ENCODE data around the gene OR6J1.
"Not testable (repeated sequence)": the region's sequence is repeated elsewhere in the genome, so short reads cannot be mapped to it uniquely, and the experiment has no call there.

OR6J1 gene

DNA sequence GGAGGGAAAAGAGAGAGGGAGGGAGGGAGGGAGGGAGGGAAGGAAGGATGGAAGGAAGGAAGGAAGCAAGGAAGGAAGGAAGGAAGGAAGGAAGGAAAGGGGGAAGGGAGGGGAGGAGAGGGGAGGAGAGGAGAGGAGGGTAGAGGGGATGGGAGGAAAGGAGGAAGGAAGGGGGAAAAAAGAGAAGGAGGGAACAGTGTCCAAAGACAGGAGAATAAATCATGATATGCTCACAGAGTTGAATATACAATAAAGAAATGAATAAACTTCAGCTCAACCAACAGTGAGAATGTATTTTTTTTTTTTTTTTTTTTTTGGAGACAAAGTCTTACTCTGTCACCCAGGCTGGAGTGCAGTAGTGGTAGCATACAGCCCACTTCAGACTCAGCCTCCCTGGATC, 4.0 kb downstream of the OR6J1 start:
- H3K9ac ChIP-seq (ENCODE audit: low read length): no peak overlapping the region
- H3K9me3 ChIP-seq (ENCODE audit: control insufficient read depth, low read length): no peaks in the 10 kb centered on the region
- H3K4me1 ChIP-seq (ENCODE audit: control insufficient read depth, insufficient read depth, low read depth, low read length): no peaks in the 10 kb centered on the region
- H3K4ac ChIP-seq (ENCODE audit: low read depth in 1 of 2, low read length in 2 of 2): no peak overlapping the region
- H3K23ac ChIP-seq (ENCODE audit: low read length in 2 of 2): no peak overlapping the region
- no peak overlapping the region for H3K4me2 ChIP-seq (ENCODE audit: low read length, poor library complexity, severe bottlenecking)
- H4K8ac ChIP-seq (ENCODE audit: low read length): no peak overlapping the region
- no peak overlapping the region for H2BK15ac ChIP-seq (ENCODE audit: low read depth, poor library complexity, severe bottlenecking)
- no peak overlapping the region for H2AK5ac ChIP-seq (ENCODE audit: low read length, severe bottlenecking)
- H2BK5ac ChIP-seq (ENCODE audit: low read depth, low read length, poor library complexity, severe bottlenecking): no peak overlapping the region
- H3K27ac ChIP-seq (ENCODE audit: low read length, poor library complexity, severe bottlenecking): no peak overlapping the region
- H2AFZ ChIP-seq (ENCODE audit: low read depth, low read length): no peak overlapping the region
- no peaks in the 10 kb centered on the region for H3K79me1 ChIP-seq (replicated peaks; ENCODE audit: low read length, poor library complexity, severe bottlenecking)
- H2BK120ac ChIP-seq (ENCODE audit: low read depth, low read length): no peak overlapping the region
- peaks cover 0 to 6% of the 10 kb centered on the region in 2 experiments for H3K27me3 ChIP-seq (ENCODE audit: control insufficient read depth in 1 of 2, insufficient read depth in 1 of 2, low read length in 2 of 2)
- H2BK12ac ChIP-seq (ENCODE audit: low read length in 2 of 2): no peak overlapping the region
- H3K18ac ChIP-seq (ENCODE audit: low read depth in 1 of 2, low read length in 2 of 2): no peak overlapping the region
- DNase-seq: no peak
- no peaks in the 10 kb centered on the region for H3K36me3 ChIP-seq (ENCODE audit: control insufficient read depth in 1 of 2, insufficient read depth in 2 of 2, low read depth in 1 of 2, low read length in 2 of 2)
- H3K14ac ChIP-seq (ENCODE audit: low read length in 2 of 2): no peak overlapping the region
- H4K91ac ChIP-seq (ENCODE audit: low read length): no peak overlapping the region
- no peak overlapping the region for H3K4me3 ChIP-seq (ENCODE audit: insufficient read depth in 1 of 2, low read depth in 1 of 2, low read length in 2 of 2)

DNA sequence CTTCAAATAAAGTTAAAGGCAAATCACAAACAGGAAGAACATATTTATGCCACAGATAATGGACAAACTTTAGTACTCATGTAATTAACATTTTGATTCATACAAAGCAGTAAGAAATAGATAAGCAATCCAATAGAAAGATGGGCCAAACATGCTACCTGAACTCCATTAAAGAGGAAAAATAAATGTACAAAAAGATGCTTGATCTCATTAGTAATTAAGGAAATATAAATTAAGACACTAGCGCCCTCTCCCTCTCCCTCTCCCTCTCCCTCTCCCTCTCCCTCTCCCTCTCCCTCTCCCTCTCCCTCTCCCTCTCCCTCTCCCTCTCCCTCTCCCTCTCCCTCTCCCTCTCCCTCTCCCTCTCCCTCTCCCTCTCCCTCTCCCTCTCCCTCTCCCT, 8.2 kb downstream of the OR6J1 start:
- H2BK12ac ChIP-seq (ENCODE audit: low read length in 2 of 2); H3K4me2 ChIP-seq (ENCODE audit: low read length, poor library complexity, severe bottlenecking); H3K9me3 ChIP-seq (ENCODE audit: control insufficient read depth, low read length); H2AFZ ChIP-seq (ENCODE audit: low read depth, low read length); H3K79me1 ChIP-seq (replicated peaks; ENCODE audit: low read length, poor library complexity, severe bottlenecking); H4K91ac ChIP-seq (ENCODE audit: low read length); DNase-seq; H3K18ac ChIP-seq (ENCODE audit: low read depth in 1 of 2, low read length in 2 of 2); H3K27ac ChIP-seq (ENCODE audit: low read length, poor library complexity, severe bottlenecking); H3K4ac ChIP-seq (ENCODE audit: low read depth in 1 of 2, low read length in 2 of 2); H2BK15ac ChIP-seq (ENCODE audit: low read depth, poor library complexity, severe bottlenecking); H4K8ac ChIP-seq (ENCODE audit: low read length); H2BK120ac ChIP-seq (ENCODE audit: low read depth, low read length); H3K4me1 ChIP-seq (ENCODE audit: control insufficient read depth, insufficient read depth, low read depth, low read length); H3K27me3 ChIP-seq (ENCODE audit: control insufficient read depth in 1 of 2, insufficient read depth in 1 of 2, low read length in 2 of 2); H3K36me3 ChIP-seq (ENCODE audit: control insufficient read depth in 1 of 2, insufficient read depth in 2 of 2, low read depth in 1 of 2, low read length in 2 of 2); H2BK5ac ChIP-seq (ENCODE audit: low read depth, low read length, poor library complexity, severe bottlenecking); H3K9ac ChIP-seq (ENCODE audit: low read length); H2AK5ac ChIP-seq (ENCODE audit: low read length, severe bottlenecking); H3K4me3 ChIP-seq (ENCODE audit: insufficient read depth in 1 of 2, low read depth in 1 of 2, low read length in 2 of 2); H3K14ac ChIP-seq (ENCODE audit: low read length in 2 of 2); H3K23ac ChIP-seq (ENCODE audit: low read length in 2 of 2): not testable (repeated sequence)
- no CpG with 5 or more reads among the region's 1 CpG for WGBS

DNA sequence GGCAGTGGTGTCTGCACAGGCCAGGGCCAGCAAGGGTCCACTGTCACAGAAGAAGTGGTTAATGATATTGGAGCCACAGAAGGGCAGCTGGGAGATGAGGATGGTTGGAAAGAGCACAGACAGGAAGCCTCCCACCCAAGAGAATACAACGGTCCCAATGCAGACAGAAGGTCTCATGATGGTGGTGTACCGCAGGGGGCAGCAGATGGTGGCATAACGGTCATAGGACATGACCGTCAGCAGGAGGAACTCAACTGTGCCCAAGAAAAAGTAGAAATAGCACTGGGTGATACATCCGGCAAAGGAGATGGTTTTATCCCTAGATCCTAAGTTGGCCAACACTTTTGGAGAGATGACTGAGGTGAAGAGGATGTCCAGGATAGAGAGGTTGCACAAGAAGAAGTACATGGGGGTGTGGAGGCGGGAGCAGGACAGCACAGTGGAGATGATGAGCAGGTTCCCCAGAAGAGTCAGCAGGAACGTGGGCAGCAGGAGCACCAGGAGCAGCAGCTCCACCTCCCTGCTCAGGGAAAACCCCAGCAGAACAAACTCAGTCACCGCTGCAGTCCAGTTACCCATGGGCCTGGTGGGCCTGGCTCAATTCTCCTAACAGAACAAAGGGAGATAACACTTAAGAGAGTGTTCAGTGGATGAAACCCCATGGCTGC, 9.8 kb downstream of the OR6J1 start:
- no peak overlapping the region for H3K4me2 ChIP-seq (ENCODE audit: low read length, poor library complexity, severe bottlenecking)
- no peaks in the 10 kb centered on the region for H3K79me1 ChIP-seq (replicated peaks; ENCODE audit: low read length, poor library complexity, severe bottlenecking)
- no peak overlapping the region for H2BK15ac ChIP-seq (ENCODE audit: low read depth, poor library complexity, severe bottlenecking)
- WGBS: 87% methylated on average over 8 of the region's 8 CpGs
- no peak overlapping the region for H3K27ac ChIP-seq (ENCODE audit: low read length, poor library complexity, severe bottlenecking)
- no peak overlapping the region for H3K18ac ChIP-seq (ENCODE audit: low read depth in 1 of 2, low read length in 2 of 2)
- H2BK120ac ChIP-seq (ENCODE audit: low read depth, low read length): no peak overlapping the region
- H3K27me3 ChIP-seq (ENCODE audit: control insufficient read depth in 1 of 2, insufficient read depth in 1 of 2, low read length in 2 of 2): peaks cover 0 to 4% of the 10 kb centered on the region in 2 experiments
- H2BK5ac ChIP-seq (ENCODE audit: low read depth, low read length, poor library complexity, severe bottlenecking): no peak overlapping the region
- no peak overlapping the region for H3K23ac ChIP-seq (ENCODE audit: low read length in 2 of 2)
- no peak overlapping the region for H3K14ac ChIP-seq (ENCODE audit: low read length in 2 of 2)
- no peak overlapping the region for H3K4me3 ChIP-seq (ENCODE audit: insufficient read depth in 1 of 2, low read depth in 1 of 2, low read length in 2 of 2)
- no peak overlapping the region for H4K8ac ChIP-seq (ENCODE audit: low read length)
- no peak overlapping the region for H3K9ac ChIP-seq (ENCODE audit: low read length)
- no peaks in the 10 kb centered on the region for H3K4me1 ChIP-seq (ENCODE audit: control insufficient read depth, insufficient read depth, low read depth, low read length)
- H2AFZ ChIP-seq (ENCODE audit: low read depth, low read length): no peak overlapping the region
- H4K91ac ChIP-seq (ENCODE audit: low read length): no peak overlapping the region
- H2AK5ac ChIP-seq (ENCODE audit: low read length, severe bottlenecking): no peak overlapping the region
- H3K36me3 ChIP-seq (ENCODE audit: control insufficient read depth in 1 of 2, insufficient read depth in 2 of 2, low read depth in 1 of 2, low read length in 2 of 2): no peaks in the 10 kb centered on the region
- H2BK12ac ChIP-seq (ENCODE audit: low read length in 2 of 2): no peak overlapping the region
- no peak overlapping the region for H3K4ac ChIP-seq (ENCODE audit: low read depth in 1 of 2, low read length in 2 of 2)
- H3K9me3 ChIP-seq (ENCODE audit: control insufficient read depth, low read length): no peaks in the 10 kb centered on the region
- no peak for DNase-seq

DNA sequence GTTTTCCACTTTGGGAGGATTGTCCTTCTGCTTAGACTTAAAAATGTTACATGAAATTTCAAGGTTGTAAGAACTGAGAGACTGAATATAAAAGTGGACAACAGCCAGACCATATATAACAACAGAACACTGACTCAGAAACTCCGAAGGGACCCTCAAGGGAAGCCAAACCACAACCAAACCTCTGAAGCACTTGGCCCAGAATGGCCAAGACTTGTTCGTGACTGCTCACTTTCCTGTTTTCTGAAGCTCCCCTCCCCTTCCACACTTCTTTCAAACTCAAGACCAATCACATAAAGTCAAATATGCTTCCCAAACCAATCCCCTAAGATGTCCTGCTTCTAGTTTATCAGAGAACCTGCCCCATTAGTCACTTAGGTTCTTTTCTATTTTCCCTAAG, 13.7 kb downstream of the OR6J1 start:
- no peaks in the 10 kb centered on the region for H3K4me1 ChIP-seq (ENCODE audit: control insufficient read depth, insufficient read depth, low read depth, low read length)
- H3K4me3 ChIP-seq (ENCODE audit: insufficient read depth in 1 of 2, low read depth in 1 of 2, low read length in 2 of 2): no peak overlapping the region
- no peak overlapping the region for H3K4me2 ChIP-seq (ENCODE audit: low read length, poor library complexity, severe bottlenecking)
- no peak overlapping the region for H2BK12ac ChIP-seq (ENCODE audit: low read length in 2 of 2)
- no peak overlapping the region for H2AFZ ChIP-seq (ENCODE audit: low read depth, low read length)
- no peak overlapping the region for H3K23ac ChIP-seq (ENCODE audit: low read length in 2 of 2)
- peaks cover 0 to 4% of the 10 kb centered on the region in 2 experiments for H3K27me3 ChIP-seq (ENCODE audit: control insufficient read depth in 1 of 2, insufficient read depth in 1 of 2, low read length in 2 of 2)
- no peaks in the 10 kb centered on the region for H3K9me3 ChIP-seq (ENCODE audit: control insufficient read depth, low read length)
- no peaks in the 10 kb centered on the region for H3K36me3 ChIP-seq (ENCODE audit: control insufficient read depth in 1 of 2, insufficient read depth in 2 of 2, low read depth in 1 of 2, low read length in 2 of 2)
- H3K4ac ChIP-seq (ENCODE audit: low read depth in 1 of 2, low read length in 2 of 2): no peak overlapping the region
- H2BK5ac ChIP-seq (ENCODE audit: low read depth, low read length, poor library complexity, severe bottlenecking): no peak overlapping the region
- no peaks in the 10 kb centered on the region for H3K79me1 ChIP-seq (replicated peaks; ENCODE audit: low read length, poor library complexity, severe bottlenecking)
- no peak for DNase-seq
- no peak overlapping the region for H3K14ac ChIP-seq (ENCODE audit: low read length in 2 of 2)
- no peak overlapping the region for H4K8ac ChIP-seq (ENCODE audit: low read length)
- no peak overlapping the region for H2AK5ac ChIP-seq (ENCODE audit: low read length, severe bottlenecking)
- no peak overlapping the region for H3K9ac ChIP-seq (ENCODE audit: low read length)
- no peak overlapping the region for H2BK120ac ChIP-seq (ENCODE audit: low read depth, low read length)
- H3K18ac ChIP-seq (ENCODE audit: low read depth in 1 of 2, low read length in 2 of 2): no peak overlapping the region
- H4K91ac ChIP-seq (ENCODE audit: low read length): no peak overlapping the region
- no peak overlapping the region for H3K27ac ChIP-seq (ENCODE audit: low read length, poor library complexity, severe bottlenecking)
- 82% methylated on average over 2 of the region's 2 CpGs for WGBS
- no peak overlapping the region for H2BK15ac ChIP-seq (ENCODE audit: low read depth, poor library complexity, severe bottlenecking)
